Measurements from ENCODE around the gene KRTAP10-12. TPM values are rescaled to one million over a fixed set of nuclear protein-coding genes. Genes with fewer than 3 reads are reported as not detected.
"Not testable (repeated sequence)": the region's sequence is repeated elsewhere in the genome, so short reads cannot be mapped to it uniquely, and the experiment has no call there.

Gene KRTAP10-12, protein sequence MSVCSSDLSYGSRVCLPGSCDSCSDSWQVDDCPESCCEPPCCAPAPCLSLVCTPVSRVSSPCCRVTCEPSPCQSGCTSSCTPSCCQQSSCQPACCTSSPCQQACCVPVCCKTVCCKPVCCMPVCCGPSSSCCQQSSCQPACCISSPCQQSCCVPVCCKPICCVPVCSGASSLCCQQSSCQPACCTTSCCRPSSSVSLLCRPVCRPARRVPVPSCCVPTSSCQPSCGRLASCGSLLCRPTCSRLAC
- not detected for total RNA-seq
- not detected for total RNA-seq (2013)

DNA sequence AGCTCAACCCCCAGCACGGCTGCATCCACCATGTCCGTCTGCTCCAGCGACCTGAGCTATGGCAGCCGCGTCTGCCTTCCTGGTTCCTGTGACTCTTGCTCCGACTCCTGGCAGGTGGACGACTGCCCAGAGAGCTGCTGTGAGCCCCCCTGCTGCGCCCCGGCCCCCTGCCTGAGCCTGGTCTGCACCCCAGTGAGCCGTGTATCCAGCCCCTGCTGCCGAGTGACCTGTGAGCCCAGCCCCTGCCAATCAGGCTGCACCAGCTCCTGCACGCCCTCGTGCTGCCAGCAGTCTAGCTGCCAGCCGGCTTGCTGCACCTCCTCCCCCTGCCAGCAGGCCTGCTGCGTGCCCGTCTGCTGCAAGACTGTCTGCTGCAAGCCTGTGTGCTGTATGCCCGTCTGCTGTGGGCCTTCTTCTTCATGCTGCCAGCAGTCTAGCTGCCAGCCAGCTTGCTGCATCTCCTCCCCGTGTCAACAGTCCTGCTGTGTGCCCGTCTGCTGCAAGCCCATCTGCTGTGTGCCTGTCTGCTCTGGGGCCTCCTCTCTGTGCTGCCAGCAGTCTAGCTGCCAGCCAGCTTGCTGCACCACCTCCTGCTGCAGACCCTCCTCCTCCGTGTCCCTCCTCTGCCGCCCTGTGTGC, at the start of gene KRTAP10-12:
Gene KRTAP10-12, plus strand, starts transcription at position 1 of the 639 bp plus-strand sequence. Its CDS starts 30 bp downstream, at position 31.
- H3K27me3 ChIP-seq (ENCODE audit: control insufficient read depth, insufficient read depth, low read length): peaks cover 25% of the 10 kb centered on the region
- H3K4me1 ChIP-seq (ENCODE audit: control insufficient read depth, insufficient read depth, low read length); H3K4me3 ChIP-seq (ENCODE audit: low read length); H3K9me3 ChIP-seq (ENCODE audit: control insufficient read depth, insufficient read depth, low read length); H3K9me3 Mint-ChIP-seq; DNase-seq; H3K27ac Mint-ChIP-seq; ATAC-seq; H3K36me3 ChIP-seq (ENCODE audit: control insufficient read depth, insufficient read depth, low read length); H3K27ac ChIP-seq (ENCODE audit: low read length); intact Hi-C loops (cut with micrococcal nuclease); H3K4me3 Mint-ChIP-seq: not testable (repeated sequence)
- H3K36me3 Mint-ChIP-seq: peaks cover 10% of the 10 kb centered on the region
- peaks cover 0 to 17% of the 10 kb centered on the region in 2 donors for H3K4me1 Mint-ChIP-seq
- H3K27me3 Mint-ChIP-seq (ENCODE audit: low read depth in 2 of 2): peaks cover 52 to 74% of the 10 kb centered on the region in 2 donors
- WGBS (ENCODE audit: insufficient coverage): 59% methylated on average over 17 of the region's 21 CpGs

DNA sequence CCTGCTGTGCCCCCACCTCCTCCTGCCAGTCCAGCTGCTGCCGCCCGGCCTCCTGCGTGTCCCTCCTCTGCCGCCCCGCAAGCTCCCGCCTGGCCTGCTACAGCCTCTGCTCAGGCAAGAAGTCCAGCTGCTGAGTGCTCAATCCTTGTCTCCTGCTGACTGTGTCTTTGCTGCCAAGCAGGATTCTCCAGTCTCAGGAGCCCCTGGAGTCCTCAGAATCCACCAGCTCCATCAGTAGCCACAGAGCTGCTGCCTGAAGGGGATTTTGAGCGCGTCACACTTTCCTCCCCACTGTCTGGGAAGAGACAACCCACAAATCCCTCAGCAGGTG, 49.8 kb upstream of the KRTAP10-12 start:
- peaks cover 11% of the 10 kb centered on the region for H3K36me3 Mint-ChIP-seq

DNA sequence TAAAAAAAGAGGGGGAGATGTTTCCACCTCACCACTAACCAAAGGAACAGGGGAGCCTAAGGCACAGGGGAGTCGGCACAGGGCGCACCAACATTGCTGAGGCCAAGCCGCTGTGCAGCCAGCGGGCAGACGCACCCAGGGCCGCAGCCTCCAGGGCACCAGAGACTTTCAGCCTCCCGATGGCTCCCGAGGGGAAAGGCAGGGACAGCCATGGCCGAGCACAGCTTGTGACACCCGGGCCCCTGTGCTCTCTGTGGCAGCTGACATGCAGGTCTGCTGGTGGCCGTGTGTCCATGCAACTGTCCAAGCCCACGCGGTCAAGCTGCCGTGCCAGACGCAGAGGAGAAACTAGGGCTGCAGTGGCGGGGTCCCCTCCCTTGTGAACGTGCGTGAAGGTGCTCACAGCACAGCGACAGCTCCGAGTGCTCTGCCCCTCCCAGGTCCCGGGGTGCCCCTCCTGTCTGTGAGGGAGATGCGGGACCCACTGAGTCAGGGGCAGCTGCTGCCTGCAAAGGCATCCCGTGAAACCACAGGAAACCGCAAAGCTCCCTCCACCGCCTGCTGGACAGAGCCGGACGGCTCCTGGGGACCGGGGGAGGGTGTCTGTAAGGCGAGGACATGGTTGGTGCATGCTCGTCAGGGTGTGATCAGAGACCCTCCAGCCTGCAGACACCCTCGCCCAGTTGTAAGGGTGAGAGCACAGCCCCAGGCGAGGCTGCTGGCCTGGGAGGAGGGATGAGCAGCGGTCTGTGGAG, 48.2 kb upstream of the KRTAP10-12 start:
- H3K27me3 Mint-ChIP-seq (ENCODE audit: low read depth in 2 of 2): peaks cover 5 to 9% of the 10 kb centered on the region in 2 donors
- Histone ChIP-seq H3K36me3 (ENCODE audit: control insufficient read depth, insufficient read depth, low read length) (no peaks in the 10 kb centered on the region), H3K27me3 (ENCODE audit: control insufficient read depth, insufficient read depth, low read length) (peaks cover 2% of the 10 kb centered on the region), H3K4me1 (ENCODE audit: control insufficient read depth, insufficient read depth, low read length) (peaks cover 8% of the 10 kb centered on the region), H3K27ac (ENCODE audit: low read length) (no peak overlapping the region), H3K9me3 (ENCODE audit: control insufficient read depth, insufficient read depth, low read length) (peaks cover 11% of the 10 kb centered on the region), H3K4me3 (ENCODE audit: low read length) (no peak overlapping the region)
- peaks cover 3 to 14% of the 10 kb centered on the region in 2 donors for H3K4me1 Mint-ChIP-seq
- 81% methylated on average over 33 of the region's 33 CpGs for WGBS (ENCODE audit: insufficient coverage)
- H3K4me3 Mint-ChIP-seq: no peak overlapping the region
- H3K27ac Mint-ChIP-seq: no peak overlapping the region
- intact Hi-C loops (cut with micrococcal nuclease): no loop called here
- H3K36me3 Mint-ChIP-seq: peaks cover 11% of the 10 kb centered on the region
- ATAC-seq (no peak), DNase-seq (no peak)
- peaks cover 4 to 10% of the 10 kb centered on the region in 2 donors for H3K9me3 Mint-ChIP-seq
- TF ChIP-seq, protein P1, sequence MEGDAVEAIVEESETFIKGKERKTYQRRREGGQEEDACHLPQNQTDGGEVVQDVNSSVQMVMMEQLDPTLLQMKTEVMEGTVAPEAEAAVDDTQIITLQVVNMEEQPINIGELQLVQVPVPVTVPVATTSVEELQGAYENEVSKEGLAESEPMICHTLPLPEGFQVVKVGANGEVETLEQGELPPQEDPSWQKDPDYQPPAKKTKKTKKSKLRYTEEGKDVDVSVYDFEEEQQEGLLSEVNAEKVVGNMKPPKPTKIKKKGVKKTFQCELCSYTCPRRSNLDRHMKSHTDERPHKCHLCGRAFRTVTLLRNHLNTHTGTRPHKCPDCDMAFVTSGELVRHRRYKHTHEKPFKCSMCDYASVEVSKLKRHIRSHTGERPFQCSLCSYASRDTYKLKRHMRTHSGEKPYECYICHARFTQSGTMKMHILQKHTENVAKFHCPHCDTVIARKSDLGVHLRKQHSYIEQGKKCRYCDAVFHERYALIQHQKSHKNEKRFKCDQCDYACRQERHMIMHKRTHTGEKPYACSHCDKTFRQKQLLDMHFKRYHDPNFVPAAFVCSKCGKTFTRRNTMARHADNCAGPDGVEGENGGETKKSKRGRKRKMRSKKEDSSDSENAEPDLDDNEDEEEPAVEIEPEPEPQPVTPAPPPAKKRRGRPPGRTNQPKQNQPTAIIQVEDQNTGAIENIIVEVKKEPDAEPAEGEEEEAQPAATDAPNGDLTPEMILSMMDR (IDR thresholded peaks at IDR 0.05): no peak

More for the DNA sequence above, 49.8 kb upstream of the KRTAP10-12 start:
- H3K27me3 Mint-ChIP-seq (ENCODE audit: low read depth in 2 of 2): peaks cover 5 to 9% of the 10 kb centered on the region in 2 donors
- Histone ChIP-seq H3K27ac (ENCODE audit: low read length) (no peak overlapping the region), H3K9me3 (ENCODE audit: control insufficient read depth, insufficient read depth, low read length) (peaks cover 13% of the 10 kb centered on the region), H3K4me3 (ENCODE audit: low read length) (no peak overlapping the region), H3K36me3 (ENCODE audit: control insufficient read depth, insufficient read depth, low read length) (no peaks in the 10 kb centered on the region), H3K4me1 (ENCODE audit: control insufficient read depth, insufficient read depth, low read length) (peaks cover 6% of the 10 kb centered on the region), H3K27me3 (ENCODE audit: control insufficient read depth, insufficient read depth, low read length) (peaks cover 2% of the 10 kb centered on the region)
- peaks cover 4 to 10% of the 10 kb centered on the region in 2 donors for H3K9me3 Mint-ChIP-seq
- ATAC-seq (no peak), DNase-seq (no peak)
- 72% methylated on average over 8 of the region's 8 CpGs for whole genome bisulfite sequencing (ENCODE audit: insufficient coverage)
- no peak overlapping the region for H3K27ac Mint-ChIP-seq
- intact Hi-C loops (cut with micrococcal nuclease): no loop called here
- no peak overlapping the region for H3K4me3 Mint-ChIP-seq
- H3K4me1 Mint-ChIP-seq: peaks cover 0 to 13% of the 10 kb centered on the region in 2 donors
- TF ChIP-seq, protein P1 (IDR thresholded peaks at IDR 0.05): no peak

DNA sequence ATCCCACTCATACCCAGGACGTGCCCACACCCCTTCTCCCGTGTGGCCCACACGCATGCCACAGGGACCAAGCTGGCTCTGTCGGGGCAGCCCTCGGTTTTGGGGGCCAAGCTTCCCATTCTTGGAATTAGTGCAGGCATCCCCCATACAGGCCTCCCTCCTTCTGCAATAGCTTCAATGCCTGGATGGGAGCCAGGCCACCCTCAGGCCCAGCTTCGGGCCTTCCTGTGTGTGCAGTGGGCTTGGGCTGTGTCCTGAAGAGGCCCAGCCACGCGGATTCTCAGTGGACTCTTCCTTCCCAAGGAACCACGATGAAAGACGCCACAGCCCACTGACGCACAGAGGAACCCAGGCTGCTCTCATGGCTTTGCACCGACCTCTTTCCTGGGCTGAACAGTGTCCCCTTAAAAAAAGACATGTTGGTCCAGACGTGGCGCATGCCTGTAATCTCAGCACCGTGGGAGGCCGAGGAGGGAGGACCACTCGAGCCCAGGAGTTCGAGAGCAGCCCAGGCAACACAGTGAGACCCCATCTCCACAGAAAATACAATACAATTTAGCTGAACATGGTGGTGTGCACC, 47.4 kb upstream of the KRTAP10-12 start:
- TF ChIP-seq, protein P1 (IDR thresholded peaks at IDR 0.05): no peak
- Histone ChIP-seq H3K4me3 (ENCODE audit: low read length) (no peak overlapping the region), H3K9me3 (ENCODE audit: control insufficient read depth, insufficient read depth, low read length) (peaks cover 6% of the 10 kb centered on the region), H3K4me1 (ENCODE audit: control insufficient read depth, insufficient read depth, low read length) (peaks cover 17% of the 10 kb centered on the region), H3K27ac (ENCODE audit: low read length) (no peak overlapping the region), H3K36me3 (ENCODE audit: control insufficient read depth, insufficient read depth, low read length) (no peaks in the 10 kb centered on the region), H3K27me3 (ENCODE audit: control insufficient read depth, insufficient read depth, low read length) (peaks cover 2% of the 10 kb centered on the region)
- Mint-ChIP-seq H3K36me3 (peaks cover 5% of the 10 kb centered on the region), H3K27me3 (ENCODE audit: low read depth in 2 of 2) (peaks cover 5 to 8% of the 10 kb centered on the region in 2 donors), H3K9me3 (peaks cover 4 to 5% of the 10 kb centered on the region in 2 donors), H3K4me3 (no peak overlapping the region), H3K4me1 (peaks cover 11 to 21% of the 10 kb centered on the region in 2 donors), H3K27ac (no peak overlapping the region)
- ATAC-seq (no peak), DNase-seq (no peak)
- intact Hi-C loops (cut with micrococcal nuclease): no loop called here
- WGBS (ENCODE audit: insufficient coverage): 93% methylated on average over 18 of the region's 18 CpGs
